Suprapubic skin (tissue), 4 donors: Measurements from ENCODE around the gene CCDC167. TPM values are rescaled to one million over a fixed set of nuclear protein-coding genes. Genes with fewer than 3 reads are reported as not detected.
A peak's percentile ranks its signal among the peaks of the same experiment; 100 is the strongest.

Experiments
- DNase-seq, 2 donors: peaks; one replicate each; pipeline ENCODE4 v3.0.0-alpha.2; 2019; ENCODE audit warnings: low spot score in 2 of 2
- H3K27ac ChIP-seq: fragments of 200-600 bp; sonication (generic); one replicate; pipeline ENCODE4 v1.5.1; 2019
- H3K27me3 ChIP-seq: fragments of 200-600 bp; sonication (generic); one replicate; pipeline ENCODE4 v1.5.1; 2019
- H3K36me3 ChIP-seq: fragments of 200-600 bp; sonication (generic); one replicate; pipeline ENCODE4 v1.5.1; 2019
- H3K4me1 ChIP-seq: fragments of 200-600 bp; sonication (generic); one replicate; pipeline ENCODE4 v1.5.1; 2019
- H3K4me3 ChIP-seq: fragments of 200-600 bp; sonication (generic); one replicate; pipeline ENCODE4 v1.5.1; 2019; ENCODE audit warnings: mild to moderate bottlenecking
- H3K9me3 ChIP-seq: fragments of 200-600 bp; sonication (generic); one replicate; pipeline ENCODE4 v1.5.1; 2019
- EP300 ChIP-seq: sonication (generic); formaldehyde crosslinking; IDR thresholded peaks from one replicate; pipeline ENCODE4 v1.6.1; 2017; ENCODE audit warnings: antibody characterized with exemption
- POLR2A ChIP-seq, 2 donors: fragments of 450-650 bp; IDR thresholded peaks; one replicate each; pipeline ENCODE4 v1.6.1; 2017; ENCODE audit warnings: antibody characterized with exemption in 2 of 2, mild to moderate bottlenecking in 2 of 2, moderate library complexity in 2 of 2
- POLR2AphosphoS5 ChIP-seq, 3 donors: sonication (generic); formaldehyde crosslinking; IDR thresholded peaks; one replicate each; pipeline ENCODE4 v1.6.1; 2017; ENCODE audit warnings: antibody characterized with exemption in 3 of 3
- WGBS: methylation state at CpG from one replicate; pipeline ENCODE4 v1.1.5; 2018; 5-methylcytosine and 5-hydroxymethylcytosine counted together
- total RNA-seq, 4 donors: library from RNA; depleted of rRNA; stranded (reverse); fragments of >200 nt; gene quantifications; one replicate each; pipeline ENCODE4 v1.1.0, GENCODE V29; 2016
- TF ChIP-seq, protein P1 (sequence below), 2 donors: fragments of 200-600 bp in 1 of 2; fragments of 450-650 bp in 1 of 2; sonication (generic) in 1 of 2; IDR thresholded peaks; one replicate each; pipeline ENCODE4 v1.5.1; 2016 to 2019; ENCODE audit warnings: antibody characterized with exemption in 2 of 2, mild to moderate bottlenecking in 1 of 2, moderate library complexity in 1 of 2

Gene CCDC167
- total RNA-seq, 4 donors from 2014 or later, result 16.3 to 31.3 (median 25.1) TPM

DNA sequence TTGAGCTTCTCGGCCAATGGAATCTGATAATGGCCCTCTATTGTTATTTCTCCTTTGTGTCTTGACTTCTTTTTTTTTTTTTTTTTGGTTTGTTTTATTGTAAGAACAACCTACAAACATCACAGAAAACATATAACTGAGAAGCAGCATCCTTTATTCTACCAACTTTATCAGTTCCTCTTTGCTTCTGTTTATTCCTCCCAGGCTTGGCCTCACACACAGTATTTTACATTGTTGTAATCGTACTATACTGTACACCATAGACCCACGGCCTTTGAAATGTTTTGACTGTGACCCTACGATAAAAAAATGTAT lies 558 bp upstream of the CCDC167 start:
- H3K9me3 ChIP-seq, result no peaks in the 10 kb centered on the region
- H3K27ac ChIP-seq, result no peak overlapping the region
- WGBS, result 71% methylated on average over 4 of the region's 4 CpGs
- peak overlapping the region; percentile 69 for H3K4me3 ChIP-seq
- peaks cover 13% of the 10 kb centered on the region for H3K4me1 ChIP-seq
- no peak for DNase-seq
- no peaks in the 10 kb centered on the region for H3K27me3 ChIP-seq
- H3K36me3 ChIP-seq, result no peaks in the 10 kb centered on the region
- no peak for TF ChIP-seq POLR2A (IDR thresholded peaks at IDR 0.05)

DNA sequence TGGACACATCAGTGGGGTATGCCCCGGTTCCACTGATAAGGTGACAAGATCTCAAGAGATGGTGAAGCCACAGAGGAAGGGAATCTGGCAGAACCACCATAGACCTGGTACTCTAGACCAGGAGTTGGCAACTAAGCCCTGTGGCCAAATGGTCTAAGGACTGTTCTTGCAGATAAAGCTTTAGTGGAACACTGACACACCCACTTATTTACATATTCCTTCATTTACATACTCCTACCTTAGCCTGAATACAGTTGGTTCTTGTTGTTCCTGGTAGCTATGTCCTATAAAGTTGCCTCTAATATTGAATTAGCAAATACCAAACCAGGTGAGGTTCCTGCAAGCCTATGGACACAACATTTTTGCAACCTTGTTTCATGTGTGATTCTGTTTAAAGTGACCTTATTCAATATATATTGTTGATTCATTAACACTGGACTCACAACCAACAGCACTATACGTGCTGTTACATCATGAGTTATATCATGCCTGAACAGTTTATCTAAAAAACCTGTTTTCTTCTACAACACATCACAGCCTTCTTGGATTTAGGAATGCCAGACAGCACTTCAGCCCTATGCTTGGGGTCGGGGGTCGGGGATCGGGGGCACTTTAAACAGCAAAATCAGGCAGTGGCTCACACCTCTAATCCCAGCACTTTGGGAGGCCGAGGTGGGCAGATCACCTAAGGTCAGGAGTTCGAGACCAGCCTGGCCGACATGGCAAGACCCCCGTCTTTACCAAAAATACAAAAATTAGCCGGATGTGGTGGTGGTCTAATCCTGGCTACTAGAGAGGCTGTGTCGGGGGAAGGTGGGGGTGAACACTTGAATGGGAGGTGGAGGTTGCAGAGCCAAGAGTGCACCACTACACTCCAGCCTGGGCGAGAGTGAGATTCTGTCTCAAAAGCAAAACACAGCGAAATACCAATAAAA lies 2.5 kb downstream of the CCDC167 start:
- Histone ChIP-seq H3K27me3 (no peaks in the 10 kb centered on the region), H3K27ac (no peak overlapping the region), H3K4me3 (no peak overlapping the region), H3K9me3 (no peaks in the 10 kb centered on the region), H3K4me1 (peaks cover 23% of the 10 kb centered on the region), H3K36me3 (no peaks in the 10 kb centered on the region)
- TF ChIP-seq POLR2AphosphoS5 (IDR thresholded peaks at IDR 0.05) (no peak), EP300 (no peak), POLR2A (IDR thresholded peaks at IDR 0.05) (no peak)
- TF ChIP-seq, protein P1, sequence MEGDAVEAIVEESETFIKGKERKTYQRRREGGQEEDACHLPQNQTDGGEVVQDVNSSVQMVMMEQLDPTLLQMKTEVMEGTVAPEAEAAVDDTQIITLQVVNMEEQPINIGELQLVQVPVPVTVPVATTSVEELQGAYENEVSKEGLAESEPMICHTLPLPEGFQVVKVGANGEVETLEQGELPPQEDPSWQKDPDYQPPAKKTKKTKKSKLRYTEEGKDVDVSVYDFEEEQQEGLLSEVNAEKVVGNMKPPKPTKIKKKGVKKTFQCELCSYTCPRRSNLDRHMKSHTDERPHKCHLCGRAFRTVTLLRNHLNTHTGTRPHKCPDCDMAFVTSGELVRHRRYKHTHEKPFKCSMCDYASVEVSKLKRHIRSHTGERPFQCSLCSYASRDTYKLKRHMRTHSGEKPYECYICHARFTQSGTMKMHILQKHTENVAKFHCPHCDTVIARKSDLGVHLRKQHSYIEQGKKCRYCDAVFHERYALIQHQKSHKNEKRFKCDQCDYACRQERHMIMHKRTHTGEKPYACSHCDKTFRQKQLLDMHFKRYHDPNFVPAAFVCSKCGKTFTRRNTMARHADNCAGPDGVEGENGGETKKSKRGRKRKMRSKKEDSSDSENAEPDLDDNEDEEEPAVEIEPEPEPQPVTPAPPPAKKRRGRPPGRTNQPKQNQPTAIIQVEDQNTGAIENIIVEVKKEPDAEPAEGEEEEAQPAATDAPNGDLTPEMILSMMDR (IDR thresholded peaks at IDR 0.05), result no peak
- WGBS, result 90% methylated on average over 13 of the region's 13 CpGs
- no peak for DNase-seq

DNA sequence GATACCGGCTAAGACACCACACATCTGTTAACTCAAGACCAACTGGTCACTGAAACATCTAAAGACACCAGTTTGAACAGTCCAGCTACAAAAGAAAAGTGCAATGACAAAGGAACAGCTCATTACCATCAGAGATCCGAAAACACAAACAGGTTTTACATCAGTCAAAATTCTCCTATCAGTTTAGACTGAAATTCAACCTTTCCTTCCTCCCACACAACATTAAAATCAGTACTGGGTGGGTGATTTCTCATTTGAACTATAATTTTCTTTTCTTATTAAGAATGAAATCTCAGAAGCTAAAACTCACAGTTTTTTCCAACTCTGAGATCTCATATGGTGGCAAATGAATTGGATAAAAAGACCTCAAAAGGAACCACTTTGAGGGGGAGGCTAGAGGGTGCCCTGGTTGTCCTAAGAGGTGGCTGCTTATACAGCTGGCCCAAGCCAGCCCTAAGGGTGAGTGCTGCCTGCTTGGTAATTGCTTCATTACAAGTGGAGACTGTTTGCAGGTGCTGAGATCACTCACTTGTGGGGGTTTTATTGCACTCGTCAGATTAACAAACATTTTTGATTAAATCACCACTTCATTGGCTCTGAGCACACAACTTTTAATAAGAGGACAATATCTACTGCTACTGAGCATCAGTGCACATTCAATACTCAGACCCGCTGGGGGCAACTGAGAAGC lies 4.3 kb downstream of the CCDC167 start:
- H3K27ac ChIP-seq, result no peak overlapping the region
- TF ChIP-seq EP300 (no peak), POLR2A (IDR thresholded peaks at IDR 0.05) (no peak), POLR2AphosphoS5 (IDR thresholded peaks at IDR 0.05) (no peak)
- TF ChIP-seq, protein P1 (IDR thresholded peaks at IDR 0.05), result no peak
- no peak overlapping the region for H3K4me3 ChIP-seq
- H3K36me3 ChIP-seq, result no peaks in the 10 kb centered on the region
- DNase-seq, result no peak
- no peaks in the 10 kb centered on the region for H3K27me3 ChIP-seq
- H3K4me1 ChIP-seq, result peaks cover 30% of the 10 kb centered on the region
- no peaks in the 10 kb centered on the region for H3K9me3 ChIP-seq
- 91% methylated on average over 4 of the region's 4 CpGs for WGBS

DNA sequence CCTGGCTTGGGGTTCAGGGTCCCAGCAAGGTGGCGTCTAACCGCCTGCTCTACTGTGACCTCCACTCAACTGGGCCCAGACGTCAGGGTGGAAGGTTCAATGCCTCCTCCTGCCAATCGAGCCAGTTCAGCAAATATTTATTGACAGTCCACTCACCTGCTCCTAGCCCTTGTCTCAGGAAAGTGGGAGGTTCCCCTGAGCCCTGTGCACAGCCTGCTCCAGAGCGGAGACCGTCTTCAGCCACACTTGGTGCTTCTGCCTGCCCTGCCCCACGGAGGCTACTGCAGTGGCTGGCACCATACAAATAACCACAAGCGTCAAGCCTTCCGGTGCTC lies 6.1 kb downstream of the CCDC167 start:
- 79% methylated on average over 9 of the region's 9 CpGs for WGBS
- Histone ChIP-seq H3K27me3 (no peaks in the 10 kb centered on the region), H3K9me3 (no peaks in the 10 kb centered on the region), H3K4me3 (no peak overlapping the region), H3K36me3 (no peaks in the 10 kb centered on the region), H3K27ac (no peak overlapping the region), H3K4me1 (peaks cover 18% of the 10 kb centered on the region)
- DNase-seq, result no peak
- TF ChIP-seq EP300, result no peak
- TF ChIP-seq, protein P1 (IDR thresholded peaks at IDR 0.05), result no peak
- no peak for TF ChIP-seq POLR2AphosphoS5 (IDR thresholded peaks at IDR 0.05)
- TF ChIP-seq POLR2A (IDR thresholded peaks at IDR 0.05), result no peak

DNA sequence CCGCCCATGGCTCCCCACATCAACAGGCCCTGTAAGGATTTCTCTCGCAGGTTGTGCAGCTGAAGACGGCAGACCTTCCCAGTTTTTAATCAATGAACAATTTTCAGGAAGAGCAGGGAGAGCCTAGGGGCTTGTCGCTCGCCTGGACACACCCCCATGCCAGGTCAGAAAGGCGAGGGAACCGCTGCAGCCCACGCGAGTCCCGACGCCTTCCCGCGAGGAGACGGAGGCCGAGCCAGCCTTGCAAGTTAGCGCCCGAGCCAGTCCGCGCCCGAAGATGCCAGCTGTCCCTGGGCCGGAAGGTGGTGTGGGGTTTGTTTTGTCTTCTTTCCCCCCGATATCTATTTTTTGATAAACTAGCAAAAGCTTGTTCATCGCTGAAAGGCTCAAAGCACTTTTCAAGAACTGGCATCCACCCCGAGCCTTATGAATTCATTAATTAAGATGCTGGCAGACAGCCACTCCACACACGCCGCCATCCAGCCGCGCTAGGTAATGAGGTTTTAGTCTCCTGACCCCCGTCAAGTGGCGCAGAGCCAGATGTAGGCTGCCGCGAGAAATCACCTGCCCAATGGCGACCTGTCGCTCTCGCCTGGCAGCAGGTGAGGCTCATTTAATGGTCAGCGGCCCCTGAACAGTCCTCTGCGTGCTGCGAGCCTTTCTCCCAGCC lies 6.6 kb downstream of the CCDC167 start:
- no peaks in the 10 kb centered on the region for H3K36me3 ChIP-seq
- TF ChIP-seq POLR2A (IDR thresholded peaks at IDR 0.05), result no peak
- TF ChIP-seq EP300, result no peak
- TF ChIP-seq POLR2AphosphoS5 (IDR thresholded peaks at IDR 0.05), result no peak
- TF ChIP-seq, protein P1 (IDR thresholded peaks at IDR 0.05), result no peak
- no peak overlapping the region for H3K4me3 ChIP-seq
- DNase-seq, result no peak
- no peaks in the 10 kb centered on the region for H3K9me3 ChIP-seq
- H3K27ac ChIP-seq, result no peak overlapping the region
- peaks cover 17% of the 10 kb centered on the region for H3K4me1 ChIP-seq
- 63% methylated on average over 35 of the region's 38 CpGs for WGBS
- H3K27me3 ChIP-seq, result no peaks in the 10 kb centered on the region
